HG03378 (cell line): ENCODE measurements around the gene COPS7A.
"Not testable (repeated sequence)": the region's sequence is repeated elsewhere in the genome, so short reads cannot be mapped to it uniquely, and the experiment has no call there.

Experiments used
- ATAC-seq: cut with Tn5 transposase; IDR thresholded peaks from one replicate; pipeline ENCODE4 v1.9.1; 2021; ENCODE audit warnings: mild to moderate bottlenecking, moderate library complexity; ENCODE audit not compliant: unreplicated experiment

Gene COPS7A

GRCh38 chr12:6701078-6701768, 22.6 kb upstream of the COPS7A start:
- ATAC-seq, result no peak

DNA sequence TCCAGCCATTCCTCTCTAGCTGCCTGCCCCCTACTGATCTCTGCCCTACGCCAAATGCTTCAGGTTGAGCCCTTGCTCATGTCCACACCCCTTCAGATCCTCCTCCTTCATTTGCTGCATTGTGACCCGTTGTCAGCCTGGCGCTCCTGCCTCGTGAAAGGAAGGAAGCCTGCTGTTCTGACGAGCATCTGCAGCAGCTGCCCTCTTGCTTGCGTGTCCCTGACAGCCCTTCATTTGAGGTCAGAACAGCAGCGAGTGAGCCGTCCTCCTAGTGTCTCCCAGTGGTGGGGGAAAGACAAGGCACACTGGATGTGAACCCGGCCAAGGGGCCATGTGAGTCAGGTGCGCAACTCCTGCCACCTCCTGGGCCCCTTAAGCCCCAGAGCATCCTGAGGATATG, 20.2 kb upstream of the COPS7A start:
- ATAC-seq, result no peak

DNA sequence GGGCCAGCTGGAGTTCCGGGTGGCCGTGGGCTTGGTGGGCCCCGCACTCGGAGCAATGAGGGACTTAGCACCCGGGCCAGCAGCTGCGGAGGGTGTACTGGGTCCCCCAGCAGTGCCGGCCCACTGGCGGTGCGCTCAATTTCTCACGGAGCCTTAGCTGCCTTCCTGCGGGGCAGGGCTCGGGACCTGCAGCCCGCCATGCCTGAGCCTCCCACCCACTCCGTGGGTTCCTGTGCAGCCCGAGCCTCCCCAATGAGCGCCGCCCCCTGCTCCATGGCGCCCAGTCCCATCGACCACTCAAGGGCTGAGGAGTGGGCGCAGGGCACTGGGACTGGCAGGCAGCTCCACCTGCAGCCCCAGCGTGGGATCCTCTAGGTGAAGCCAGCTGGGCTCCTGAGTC, 15.5 kb upstream of the COPS7A start:
- ATAC-seq, result not testable (repeated sequence)

DNA sequence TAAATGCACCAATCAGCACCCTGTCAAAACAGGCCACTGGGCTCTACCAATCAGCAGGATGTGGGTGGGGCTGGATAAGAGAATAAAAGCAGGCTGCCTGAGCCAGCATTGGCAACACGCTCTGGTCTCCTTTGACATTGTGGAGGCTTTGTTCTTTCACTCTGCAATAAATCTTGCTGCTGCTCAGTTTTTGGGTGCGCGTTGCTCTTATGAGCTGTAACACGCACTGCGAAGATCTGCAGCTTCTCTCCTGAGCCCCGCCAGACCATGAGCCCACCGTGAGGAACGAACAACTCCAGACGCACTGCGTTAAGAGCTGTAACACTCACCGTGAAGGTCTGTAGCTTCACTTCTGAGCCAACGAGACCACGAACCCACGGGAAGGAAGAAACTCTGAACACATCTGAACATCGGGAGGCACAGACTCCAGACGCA, 14.9 kb upstream of the COPS7A start:
- no peak for ATAC-seq

GRCh38 chr12:6716031-6716873, 7.6 kb upstream of the COPS7A start:
- not testable (repeated sequence) for ATAC-seq

GRCh38 chr12:6716874-6717437, 6.9 kb upstream of the COPS7A start:
- ATAC-seq, result no peak

DNA sequence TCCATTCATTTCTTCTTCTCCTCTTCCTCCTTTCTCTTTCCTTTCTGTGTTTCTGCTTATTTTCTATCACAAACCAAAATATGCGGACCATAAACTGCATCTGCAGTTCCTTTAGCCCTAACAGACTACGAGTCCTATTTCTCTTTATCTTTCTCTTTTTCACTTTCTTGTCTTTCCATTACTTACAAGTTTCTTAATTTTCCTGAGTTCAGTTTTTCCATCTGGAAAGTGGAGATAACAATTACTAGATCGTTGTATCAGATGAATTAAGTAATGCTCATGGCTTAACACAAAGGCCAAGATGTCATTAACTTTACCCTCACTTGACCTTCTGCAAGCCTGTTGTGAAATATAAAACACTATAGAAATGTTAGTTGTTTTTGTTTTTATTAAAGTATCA, 983 bp upstream of the COPS7A start:
- ATAC-seq, result no peak

DNA sequence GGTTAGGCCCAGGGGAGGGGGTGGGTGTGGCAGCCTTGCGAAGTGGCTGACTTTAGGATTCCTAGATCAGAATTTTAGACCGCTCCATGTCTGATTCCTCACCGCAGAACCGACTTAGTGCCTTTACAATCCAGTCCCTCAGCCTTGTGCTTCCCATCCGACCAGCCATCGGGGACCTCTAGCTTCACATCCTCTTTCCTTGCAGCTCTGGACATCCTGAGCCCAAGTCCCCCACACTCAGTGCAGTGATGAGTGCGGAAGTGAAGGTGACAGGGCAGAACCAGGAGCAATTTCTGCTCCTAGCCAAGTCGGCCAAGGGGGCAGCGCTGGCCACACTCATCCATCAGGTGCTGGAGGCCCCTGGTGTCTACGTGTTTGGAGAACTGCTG, 557 bp downstream of the COPS7A start:
- ATAC-seq, result peak; percentile 9

DNA sequence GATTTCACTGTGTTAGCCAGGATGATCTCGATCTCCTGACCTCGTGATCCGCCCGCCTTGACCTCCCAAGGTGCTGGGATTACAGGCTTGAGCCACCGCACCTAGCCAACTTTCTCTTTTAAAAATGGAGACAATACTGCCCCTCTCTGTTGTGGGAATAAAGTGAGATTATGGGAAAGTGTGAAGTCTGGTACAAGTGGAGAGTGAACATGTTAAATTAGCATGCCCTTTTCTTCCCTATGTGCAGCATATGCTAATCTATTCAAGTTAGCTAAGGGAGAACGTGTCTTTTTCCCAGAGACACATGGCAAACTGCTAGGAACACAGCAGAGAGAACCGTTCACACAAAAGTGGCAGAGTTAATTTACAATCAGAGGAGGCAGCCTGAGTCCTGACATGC, 1.5 kb downstream of the COPS7A start:
- no peak for ATAC-seq

DNA sequence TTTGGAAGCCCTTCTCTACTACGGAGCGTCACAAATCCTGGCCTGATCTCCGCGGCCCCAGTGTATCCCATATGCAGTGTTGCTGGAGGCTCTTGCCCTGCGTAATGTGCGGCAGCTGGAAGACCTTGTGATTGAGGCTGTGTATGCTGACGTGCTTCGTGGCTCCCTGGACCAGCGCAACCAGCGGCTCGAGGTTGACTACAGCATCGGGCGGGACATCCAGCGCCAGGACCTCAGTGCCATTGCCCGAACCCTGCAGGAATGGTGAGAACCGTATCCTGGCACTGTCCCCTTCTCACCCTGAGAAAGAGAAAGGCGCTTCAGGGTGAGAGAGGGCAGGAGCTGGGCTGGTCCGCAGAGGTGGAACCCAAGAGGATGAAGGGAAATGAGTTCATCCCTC, 5.3 kb downstream of the COPS7A start:
- no peak for ATAC-seq

- ATAC-seq, result no peak
Observed at GRCh38 chr12:6730169-6730568, 6.3 kb downstream of the COPS7A start.

GRCh38 chr12:6734506-6735387, 10.9 kb downstream of the COPS7A start:
- ATAC-seq, result no peak

- no peak for ATAC-seq
Observed at GRCh38 chr12:6735448-6736191, 11.8 kb downstream of the COPS7A start.

DNA sequence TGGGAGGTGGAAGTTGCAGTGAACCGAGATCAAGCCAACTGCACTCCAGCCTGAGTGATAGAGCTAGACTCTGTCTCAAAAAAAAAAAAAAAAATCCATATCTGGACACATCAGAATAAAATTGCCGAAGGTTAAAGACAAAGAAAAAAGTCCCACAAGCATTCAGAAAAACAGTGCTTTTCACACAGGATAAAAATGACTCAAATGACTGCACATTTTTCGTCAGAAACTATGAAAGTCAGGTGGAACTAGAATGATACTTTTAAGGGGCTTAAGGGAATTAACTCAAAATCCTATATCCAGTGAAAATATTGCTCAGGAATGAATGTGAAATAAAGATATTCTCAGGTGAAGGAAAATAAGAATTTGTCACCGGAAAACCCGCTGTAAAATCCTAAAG, 12.9 kb downstream of the COPS7A start:
- no peak for ATAC-seq

DNA sequence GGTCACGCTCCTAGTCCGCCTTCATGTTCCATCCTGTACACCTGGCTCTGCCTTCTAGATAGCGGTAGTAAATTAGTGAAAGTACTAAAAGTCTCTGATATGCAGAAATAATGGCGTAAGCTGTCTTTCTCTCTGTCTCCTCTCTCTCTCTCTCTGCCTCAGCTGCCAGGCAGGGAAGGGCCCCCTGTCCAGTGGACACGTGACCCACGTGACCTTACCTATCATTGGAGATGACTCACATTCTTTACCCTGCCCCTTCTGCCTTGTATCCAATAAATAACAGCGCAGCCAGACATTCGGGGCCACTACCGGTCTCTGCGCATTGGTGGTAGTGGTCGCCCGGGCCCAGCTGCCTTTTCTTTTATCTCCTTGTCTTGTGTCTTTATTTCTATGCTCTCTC, 18.2 kb downstream of the COPS7A start:
- ATAC-seq, result not testable (repeated sequence)

DNA sequence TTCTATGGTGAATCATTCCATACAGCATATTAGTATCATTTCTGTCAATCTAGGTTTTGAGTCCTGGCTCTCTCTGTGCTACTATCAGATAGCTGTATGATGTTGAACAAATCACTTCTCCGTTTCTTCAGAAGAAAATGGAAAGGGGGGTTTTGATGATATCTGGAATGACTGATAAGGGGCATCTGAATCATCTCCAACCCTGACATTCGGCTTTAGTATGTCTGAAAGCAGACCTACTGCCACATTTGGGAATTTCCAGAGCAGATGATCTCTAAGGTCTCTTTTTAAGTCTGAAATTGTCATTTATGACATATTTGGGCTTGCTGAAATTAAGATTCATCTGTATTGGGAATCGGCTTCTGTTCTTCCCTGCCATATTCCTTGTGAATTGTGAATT, 19.0 kb downstream of the COPS7A start:
- ATAC-seq, result no peak

DNA sequence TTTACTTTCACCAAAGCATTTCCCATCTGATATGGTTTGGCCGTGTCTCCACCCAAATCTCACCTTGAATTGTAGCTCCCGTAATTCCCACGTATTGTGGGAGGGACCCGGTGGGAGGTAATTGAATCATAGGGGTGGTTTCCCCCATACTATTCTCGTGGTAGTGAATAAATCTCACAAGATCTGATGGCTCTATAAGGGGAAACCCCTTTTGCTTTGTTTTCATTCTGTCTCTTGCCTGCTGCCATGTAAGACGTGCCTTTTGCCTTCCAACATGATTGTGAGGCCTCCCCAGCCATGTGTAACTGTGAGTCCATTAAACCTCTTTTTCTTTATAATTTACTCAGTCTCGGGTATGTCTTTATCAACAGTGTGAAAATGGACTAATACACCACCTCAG, 19.5 kb downstream of the COPS7A start:
- ATAC-seq, result not testable (repeated sequence)

DNA sequence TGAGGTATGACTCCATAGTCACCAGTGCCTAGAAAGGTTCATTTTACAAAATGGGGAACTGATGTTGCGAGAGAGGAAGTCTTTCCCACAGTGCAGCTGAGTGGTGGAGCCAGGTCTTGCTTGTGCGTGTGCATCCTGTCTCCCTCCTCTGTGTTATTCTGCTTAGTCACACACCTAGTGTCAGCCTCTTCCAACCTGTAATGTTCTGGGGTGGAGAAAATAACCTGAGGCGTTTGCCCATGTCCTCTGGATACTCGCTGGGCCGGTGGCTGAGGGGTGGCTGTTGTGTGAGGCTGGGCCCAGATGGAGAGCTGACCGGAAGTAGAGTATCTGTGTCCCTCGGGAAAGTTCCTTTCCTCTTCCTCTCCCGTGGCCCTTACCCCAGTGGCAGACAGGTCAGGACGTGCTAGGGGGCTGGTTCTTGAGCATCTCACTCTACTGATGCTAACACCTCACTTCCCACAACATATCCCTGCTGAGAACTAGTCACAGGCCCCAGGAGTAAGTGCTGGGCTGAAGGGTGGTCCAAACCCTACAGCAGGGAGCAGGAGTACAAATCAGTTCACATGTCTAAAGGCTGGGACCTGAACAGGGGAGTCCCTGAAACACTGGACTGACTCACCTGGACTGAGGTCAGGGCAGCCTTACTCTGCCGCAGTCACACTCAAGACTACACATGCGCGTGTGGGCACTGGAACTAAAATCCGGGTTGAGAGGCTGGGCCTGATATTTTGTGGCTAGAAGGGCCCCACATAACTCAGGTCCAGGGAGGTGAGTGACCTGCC, 22.1 kb downstream of the COPS7A start:
- ATAC-seq, result no peak

GRCh38 chr12:6747216-6747615, 23.4 kb downstream of the COPS7A start:
- no peak for ATAC-seq

DNA sequence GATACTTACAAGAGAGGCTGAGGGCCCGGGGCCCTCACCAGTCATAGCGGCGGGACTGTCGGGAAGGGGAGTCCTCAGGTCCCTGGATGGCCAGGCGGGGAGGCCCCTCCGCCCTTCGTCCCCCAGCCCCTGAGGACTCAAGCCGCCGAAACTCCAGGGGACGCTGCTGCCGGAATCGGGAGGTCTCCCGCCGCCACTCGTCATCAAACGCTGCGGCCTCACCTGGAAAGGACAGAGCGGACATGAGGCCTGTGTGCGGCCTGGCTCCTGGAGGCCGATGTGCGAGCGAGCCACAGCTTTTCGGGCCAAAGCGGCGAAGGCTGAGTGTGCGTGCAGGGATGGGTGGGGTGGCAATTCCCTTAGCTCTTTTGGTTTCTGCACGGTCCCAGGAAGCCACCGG, 24.9 kb downstream of the COPS7A start:
- no peak for ATAC-seq
